Gastrocnemius medialis (tissue), 4 donors: Measurements from ENCODE around the gene EPHB2. TPM values are rescaled to one million over a fixed set of nuclear protein-coding genes. Genes with fewer than 3 reads are reported as not detected.

Source experiments
- ATAC-seq, 2 donors: fragments of 150-250 bp; one replicate each; pipeline ENCODE4 v1.9.1; 2016
- DNase-seq, 2 donors: peaks; one replicate each; pipeline ENCODE4 v3.0.0-alpha.2; 2019
- H3K27ac ChIP-seq, 4 donors: fragments of 200-600 bp; sonication (generic); 1 replicate in 1 of 4; 2 replicates in 3 of 4; pipeline ENCODE4 v1.5.1; 2016 to 2018; ENCODE audit warnings: mild to moderate bottlenecking in 2 of 4, moderate library complexity in 1 of 4
- H3K27me3 ChIP-seq, 3 donors: fragments of 200-600 bp; sonication (generic) in 2 of 3; 1 replicate in 1 of 3; 2 replicates in 2 of 3; pipeline versions ENCODE4 v1.5.1 to v1.6.0; 2016 to 2019; ENCODE audit warnings: mild to moderate bottlenecking in 1 of 3, moderate library complexity in 1 of 3
- H3K36me3 ChIP-seq, 2 donors: fragments of 200-600 bp; sonication (generic) in 1 of 2; one replicate each; pipeline ENCODE4 v1.5.1; 2017 to 2018
- H3K4me1 ChIP-seq, 2 donors: fragments of 200-600 bp; sonication (generic) in 1 of 2; one replicate each; pipeline ENCODE4 v1.5.1; 2016 to 2017; ENCODE audit warnings: mild to moderate bottlenecking in 2 of 2
- H3K4me3 ChIP-seq, 4 donors: fragments of 200-600 bp; sonication (generic) in 3 of 4; 1 replicate in 1 of 4; 2 replicates in 3 of 4; pipeline ENCODE4 v1.5.1; 2016 to 2019; ENCODE audit warnings: mild to moderate bottlenecking in 2 of 4
- H3K9me3 ChIP-seq, 3 donors: fragments of 200-600 bp; sonication (generic) in 2 of 3; 1 replicate in 1 of 3; 2 replicates in 2 of 3; pipeline ENCODE4 v1.5.1; 2016 to 2019
- CTCF ChIP-seq, 5 experiments: fragments of 450-650 bp in 3 of 5; fragments of 200-600 bp in 2 of 5; sonication (generic) in 2 of 5; IDR thresholded peaks in 4 of 5; conservative IDR thresholded peaks in 1 of 5; 1 replicate in 4 of 5; 2 replicates in 1 of 5; pipeline ENCODE4 v1.5.1; 2016 to 2019; ENCODE audit warnings: antibody characterized with exemption in 5 of 5, mild to moderate bottlenecking in 3 of 5, moderate library complexity in 3 of 5
- POLR2A ChIP-seq, 2 donors: fragments of 450-650 bp; IDR thresholded peaks; one replicate each; pipeline ENCODE4 v1.6.1; 2017; ENCODE audit warnings: antibody characterized with exemption in 2 of 2, mild to moderate bottlenecking in 2 of 2, moderate library complexity in 2 of 2
- in situ Hi-C, 4 donors: fragments of 200-750 bp; cut with MboI; loops; one replicate each; pipeline versions ENCODE4 v1.15.0 to v1.8.0; 2017; ENCODE audit warnings: low sequenced_read_pairs in 4 of 4
- intact Hi-C: fragments of 100-400 bp; cut with DNase I; formaldehyde crosslinking; loops from one replicate; pipeline ENCODE4 v1.15.1; 2023; ENCODE audit warnings: low total_unique reads
- total RNA-seq, 4 donors: library from RNA; depleted of rRNA; stranded (reverse); fragments of >200 nt; gene quantifications; one replicate each; pipeline versions ENCODE4 v1.1.0 to v1.2.3, GENCODE V29; 2016

EPHB2 gene
- total RNA-seq, 4 donors from 2014 or later = 0.07 to 0.58 (median 0.24) TPM; not detected in 1

- no peak for ATAC-seq
- no peaks in the 10 kb centered on the region for H3K9me3 ChIP-seq
- in situ Hi-C loops = loop anchor here in 1 of 4 donors (25.0 kb wide), 1 partner anchor 166 kb away; the partner anchor contains the start of gene EPHB2
These were observed 168.0 kb downstream of the EPHB2 start for GRCh38 chr1:22878626-22879025.

GRCh38 chr1:22879445-22879844, 168.8 kb downstream of the EPHB2 start:
- Histone ChIP-seq H3K4me1 (no peaks in the 10 kb centered on the region), H3K9me3 (no peaks in the 10 kb centered on the region), H3K27ac (no peak overlapping the region), H3K4me3 (no peak overlapping the region), H3K27me3 (no peaks in the 10 kb centered on the region), H3K36me3 (no peaks in the 10 kb centered on the region)
- ATAC-seq (no peak), DNase-seq (no peak)
- TF ChIP-seq POLR2A (IDR thresholded peaks at IDR 0.05) = no peak
- no peak for TF ChIP-seq CTCF (IDR thresholded peaks at IDR 0.05 in 4 of 5, conservative IDR thresholded peaks at IDR 0.05 in 1 of 5)
- intact Hi-C loops (no loop called here), in situ Hi-C loops (loop anchor here in 1 of 4 donors (25.0 kb wide), 1 partner anchor 167 kb away; the partner anchor contains the start of gene EPHB2)

More at GRCh38 chr1:22878626-22879025, 168.0 kb downstream of the EPHB2 start:
- H3K27me3 ChIP-seq = no peaks in the 10 kb centered on the region
- H3K36me3 ChIP-seq = no peaks in the 10 kb centered on the region
- no peaks in the 10 kb centered on the region for H3K4me1 ChIP-seq
- H3K4me3 ChIP-seq = no peak overlapping the region
- no peak overlapping the region for H3K27ac ChIP-seq
- TF ChIP-seq CTCF (IDR thresholded peaks at IDR 0.05 in 4 of 5, conservative IDR thresholded peaks at IDR 0.05 in 1 of 5) (no peak), POLR2A (IDR thresholded peaks at IDR 0.05) (no peak)
- no peak for DNase-seq
- intact Hi-C loops = no loop called here

GRCh38 chr1:22880174-22880601, 169.5 kb downstream of the EPHB2 start:
- in situ Hi-C loops (loop anchor here in 2 of 4 donors (10.0 to 25.0 kb wide), 2 partner anchors 168 to 175 kb away; partner anchors contain the start of gene EPHB2 (in 1 of the 2)), intact Hi-C loops (no loop called here)
- no peaks in the 10 kb centered on the region for H3K4me1 ChIP-seq
- no peaks in the 10 kb centered on the region for H3K36me3 ChIP-seq
- no peaks in the 10 kb centered on the region for H3K27me3 ChIP-seq
- no peak overlapping the region for H3K27ac ChIP-seq
- TF ChIP-seq CTCF (IDR thresholded peaks at IDR 0.05 in 4 of 5, conservative IDR thresholded peaks at IDR 0.05 in 1 of 5) (no peak), POLR2A (IDR thresholded peaks at IDR 0.05) (no peak)
- no peak overlapping the region for H3K4me3 ChIP-seq
- ATAC-seq (no peak), DNase-seq (no peak)
- no peaks in the 10 kb centered on the region for H3K9me3 ChIP-seq

- intact Hi-C loops (no loop called here), in situ Hi-C loops (loop anchor here in 2 of 4 donors (10.0 to 25.0 kb wide), 2 partner anchors 171 to 179 kb away; partner anchors contain the start of gene EPHB2 (in 1 of the 2))
- H3K4me3 ChIP-seq = no peak overlapping the region
- DNase-seq (no peak), ATAC-seq (no peak)
- H3K27me3 ChIP-seq = no peaks in the 10 kb centered on the region
- no peaks in the 10 kb centered on the region for H3K9me3 ChIP-seq
- H3K4me1 ChIP-seq = no peaks in the 10 kb centered on the region
- no peak overlapping the region for H3K27ac ChIP-seq
- no peaks in the 10 kb centered on the region for H3K36me3 ChIP-seq
- TF ChIP-seq POLR2A (IDR thresholded peaks at IDR 0.05) (no peak), CTCF (IDR thresholded peaks at IDR 0.05 in 4 of 5, conservative IDR thresholded peaks at IDR 0.05 in 1 of 5) (no peak)
These were observed 172.8 kb downstream of the EPHB2 start for GRCh38 chr1:22883406-22883805.
